K562 (cell line): ENCODE measurements around the gene VPS18. TPM values are rescaled to one million over a fixed set of nuclear protein-coding genes. Genes with fewer than 3 reads are reported as not detected.

Experiments used
- ZBTB40 ChIP-seq, 2 experiments: fragments of 450-650 bp in 1 of 2; sonication (generic) in 1 of 2; formaldehyde crosslinking in 1 of 2; IDR thresholded peaks; 2 replicates each; pipeline versions ENCODE4 v1.7.1 to v1.9.0; 2016 to 2022; ENCODE audit warnings: inconsistent platforms in 1 of 2, mild to moderate bottlenecking in 1 of 2, missing genetic modification reagents in 1 of 2
- polyA plus RNA-seq, 8 experiments: library from polyadenylated mRNA; depleted of rRNA in 4 of 8; stranded (reverse) in 5 of 8; unstranded in 3 of 8; fragments of >200 nt; fragmentation: Nextera tagmentation in 2 of 8; fragmentation: Illumina TruSeq in 1 of 8; extraction: Ambion mirVana in 2 of 8; extraction: Trizol in 1 of 8; gene quantifications; 2 replicates each; pipeline versions ENCODE4 v1.2.1 to v1.2.3, GENCODE V29; 2011 to 2014; ENCODE audit warnings: inconsistent platforms in 1 of 8, missing spikeins in 1 of 8
- total RNA-seq, 7 experiments: library from RNA; depleted of rRNA in 6 of 7; stranded (reverse); fragments of >200 nt in 6 of 7; fragmentation: Illumina TruSeq in 2 of 7; extraction: Trizol in 2 of 7; gene quantifications; 2 replicates each; pipeline versions ENCODE4 v1.2.1 to v1.2.3, GENCODE V29; 2011 to 2021; ENCODE audit warnings: low replicate concordance in 1 of 7

Gene VPS18
- total and polyA plus RNA-seq, 9 of the 15 experiments (the other 6 are each of a cell fraction or from before 2014, with no cell fraction given) = 0.73 to 19.9 (median 8.5) TPM

GRCh38 chr15:40911693-40912092 lies 17.4 kb downstream of the VPS18 start (continued):
- TF ChIP-seq ZBTB40 (IDR thresholded peaks at IDR 0.05) (no peak), ZBTB40 (CRISPR knock-in tag; IDR thresholded peaks at IDR 0.05) (no peak)
- TF ChIP-seq, all 486 proteins: peak for 0
